Mesenchymal stem cell (in vitro differentiated cells and primary cell): ENCODE results near the gene CXCL17.

ENCODE experiments used
- DNase-seq: peaks from one replicate; pipeline ENCODE4 v3.0.0-alpha.2; 2013
- H2AFZ ChIP-seq: one replicate; pipeline ENCODE4 v1.6.1; 2013; ENCODE audit warnings: low read depth, mild to moderate bottlenecking, control low read depth, inconsistent platforms, low read length, moderate library complexity
- H2AK5ac ChIP-seq: 2 replicates; pipeline ENCODE4 v1.6.1; 2013; ENCODE audit warnings: low read length, moderate library complexity, mild to moderate bottlenecking, inconsistent platforms; ENCODE audit not compliant: severe bottlenecking
- H2BK120ac ChIP-seq: one replicate; pipeline ENCODE4 v1.6.1; 2013; ENCODE audit warnings: low read depth, mild to moderate bottlenecking, inconsistent platforms, low read length, moderate library complexity
- H2BK12ac ChIP-seq, 2 experiments: one replicate each; pipeline ENCODE4 v1.6.1; 2013; ENCODE audit warnings: inconsistent platforms in 2 of 2, low read length in 2 of 2, mild to moderate bottlenecking in 2 of 2, moderate library complexity in 2 of 2, control low read depth in 1 of 2
- H2BK15ac ChIP-seq: one replicate; pipeline ENCODE4 v1.6.1; 2013; ENCODE audit warnings: mild to moderate bottlenecking, low read depth, inconsistent platforms; ENCODE audit not compliant: poor library complexity, severe bottlenecking
- H2BK5ac ChIP-seq: 2 replicates; pipeline ENCODE4 v1.6.1; 2013; ENCODE audit warnings: low read depth, mild to moderate bottlenecking, low read length, control low read depth, inconsistent platforms; ENCODE audit not compliant: poor library complexity, severe bottlenecking
- H3K14ac ChIP-seq, 2 experiments: one replicate each; pipeline ENCODE4 v1.6.1; 2013; ENCODE audit warnings: inconsistent platforms in 2 of 2, low read length in 2 of 2, control low read depth in 1 of 2, mild to moderate bottlenecking in 1 of 2, moderate library complexity in 1 of 2
- H3K18ac ChIP-seq, 2 experiments: one replicate each; pipeline ENCODE4 v1.6.1; 2013; ENCODE audit warnings: inconsistent platforms in 2 of 2, low read length in 2 of 2, control low read depth in 1 of 2, low read depth in 1 of 2, mild to moderate bottlenecking in 1 of 2
- H3K23ac ChIP-seq, 2 experiments: one replicate each; pipeline ENCODE4 v1.6.1; 2013; ENCODE audit warnings: inconsistent platforms in 2 of 2, low read length in 2 of 2, mild to moderate bottlenecking in 2 of 2, moderate library complexity in 2 of 2, control low read depth in 1 of 2
- H3K27ac ChIP-seq: 2 replicates; pipeline ENCODE4 v1.5.1; 2013; ENCODE audit warnings: mild to moderate bottlenecking, moderate library complexity, low read length, control low read depth, inconsistent platforms; ENCODE audit not compliant: poor library complexity, severe bottlenecking
- H3K27me3 ChIP-seq, 2 experiments: 2 replicates each; pipeline versions ENCODE4 v1.6.1 to v1.7.0; 2013; ENCODE audit warnings: low read length in 2 of 2, mild to moderate bottlenecking in 2 of 2, moderate library complexity in 2 of 2, control low read depth in 1 of 2, inconsistent platforms in 1 of 2; ENCODE audit not compliant: control insufficient read depth in 1 of 2, insufficient read depth in 1 of 2
- H3K36me3 ChIP-seq, 2 experiments: 2 replicates each; pipeline versions ENCODE4 v1.6.1 to v1.7.0; 2013; ENCODE audit warnings: low read length in 2 of 2, control low read depth in 1 of 2, inconsistent platforms in 1 of 2, low read depth in 1 of 2, mild to moderate bottlenecking in 1 of 2; ENCODE audit not compliant: insufficient read depth in 2 of 2, control insufficient read depth in 1 of 2
- H3K4ac ChIP-seq, 2 experiments: one replicate each; pipeline ENCODE4 v1.6.1; 2013; ENCODE audit warnings: inconsistent platforms in 2 of 2, low read length in 2 of 2, mild to moderate bottlenecking in 2 of 2, moderate library complexity in 2 of 2, control low read depth in 1 of 2, low read depth in 1 of 2
- H3K4me1 ChIP-seq: 2 replicates; pipeline ENCODE4 v1.6.1; 2013; ENCODE audit warnings: low read depth, low read length, control low read depth; ENCODE audit not compliant: control insufficient read depth, insufficient read depth
- H3K4me2 ChIP-seq: 2 replicates; pipeline ENCODE4 v1.6.1; 2013; ENCODE audit warnings: low read length, mild to moderate bottlenecking, inconsistent platforms; ENCODE audit not compliant: poor library complexity, severe bottlenecking
- H3K4me3 ChIP-seq, 2 experiments: 2 replicates each; pipeline versions ENCODE4 v1.5.1 to v1.7.0; 2013; ENCODE audit warnings: low read length in 2 of 2, mild to moderate bottlenecking in 2 of 2, control low read depth in 1 of 2, low read depth in 1 of 2; ENCODE audit not compliant: insufficient read depth in 1 of 2
- H3K79me1 ChIP-seq: replicated peaks from 2 replicates; pipeline ENCODE4 v1.6.1; 2013; ENCODE audit warnings: mild to moderate bottlenecking, control low read depth, low read length, inconsistent platforms; ENCODE audit not compliant: poor library complexity, severe bottlenecking
- H3K9ac ChIP-seq: 2 replicates; pipeline ENCODE4 v1.7.0; 2013; ENCODE audit warnings: mild to moderate bottlenecking, low read length, moderate library complexity
- H3K9me3 ChIP-seq: 2 replicates; pipeline ENCODE4 v1.7.0; 2013; ENCODE audit warnings: mild to moderate bottlenecking, low read length; ENCODE audit not compliant: control insufficient read depth
- H4K8ac ChIP-seq: one replicate; pipeline ENCODE4 v1.6.1; 2013; ENCODE audit warnings: inconsistent platforms, mild to moderate bottlenecking, low read length, moderate library complexity
- H4K91ac ChIP-seq: one replicate; pipeline ENCODE4 v1.6.1; 2013; ENCODE audit warnings: mild to moderate bottlenecking, low read length, inconsistent platforms
- WGBS: methylation state at CpG from one replicate; pipeline ENCODE4 v1.1.7; 2013; ENCODE audit warnings: mixed read lengths; 5-methylcytosine and 5-hydroxymethylcytosine counted together

The CXCL17 gene

DNA sequence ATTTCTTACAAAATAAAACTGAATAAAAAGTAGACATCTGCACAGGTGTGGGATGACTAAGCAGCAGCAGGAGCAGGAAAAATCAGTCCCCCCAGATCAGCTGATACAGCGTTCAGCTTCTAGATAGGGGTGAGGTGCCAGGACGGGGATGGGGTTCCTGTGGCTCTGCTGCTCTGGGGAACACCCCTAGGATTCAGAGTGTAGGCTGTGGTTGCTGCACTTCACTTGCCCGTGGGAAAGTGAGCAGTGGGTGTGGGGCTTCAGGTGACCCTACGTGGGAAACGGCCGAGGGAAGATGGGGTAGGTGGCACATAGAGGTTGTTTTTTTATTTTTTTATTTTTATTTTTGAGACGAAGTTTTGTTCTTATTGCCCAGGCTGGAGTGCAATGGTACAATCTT lies 3.2 kb upstream of the CXCL17 start:
- Histone ChIP-seq H3K4me3 (no peak overlapping the region), H2BK15ac (no peak overlapping the region), H2AFZ (no peak overlapping the region), H3K4ac (no peak overlapping the region), H3K4me2 (no peak overlapping the region), H3K14ac (no peak overlapping the region), H3K79me1 (no peaks in the 10 kb centered on the region), H3K4me1 (no peaks in the 10 kb centered on the region), H3K27ac (no peak overlapping the region), H3K23ac (no peak overlapping the region), H4K91ac (no peak overlapping the region), H2BK5ac (no peak overlapping the region), H4K8ac (no peak overlapping the region), H2AK5ac (no peak overlapping the region), H3K27me3 (peaks cover 36 to 55% of the 10 kb centered on the region in 2 experiments), H3K36me3 (no peaks in the 10 kb centered on the region), H3K9ac (no peak overlapping the region), H3K9me3 (no peaks in the 10 kb centered on the region), H3K18ac (no peak overlapping the region), H2BK12ac (no peak overlapping the region), H2BK120ac (no peak overlapping the region)
- 91% methylated on average over 7 of the region's 7 CpGs for WGBS
- DNase-seq, result no peak

DNA sequence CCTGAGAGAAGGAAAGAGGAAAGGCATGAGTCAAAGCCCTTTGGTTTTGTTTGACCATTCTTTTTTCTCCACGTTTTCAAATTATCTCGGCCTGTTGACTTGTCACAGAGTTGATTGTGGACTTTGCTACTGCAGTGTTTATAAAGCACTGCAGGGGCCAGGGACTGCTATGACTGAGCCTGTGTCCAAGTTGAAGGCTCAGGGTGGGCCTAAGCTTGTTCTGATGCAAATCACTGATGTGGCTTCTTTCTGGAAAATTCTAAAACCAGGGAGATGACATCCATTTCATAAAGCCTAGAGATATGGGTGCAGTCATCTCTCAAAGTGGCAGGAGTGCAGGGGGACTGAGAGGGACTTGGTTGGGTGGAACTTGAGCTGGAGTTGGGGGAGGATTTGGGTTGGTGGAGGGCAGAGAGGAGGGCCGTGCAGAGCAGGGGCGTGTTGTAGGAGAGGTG lies 1.2 kb upstream of the CXCL17 start:
- H4K91ac ChIP-seq, result no peak overlapping the region

DNA sequence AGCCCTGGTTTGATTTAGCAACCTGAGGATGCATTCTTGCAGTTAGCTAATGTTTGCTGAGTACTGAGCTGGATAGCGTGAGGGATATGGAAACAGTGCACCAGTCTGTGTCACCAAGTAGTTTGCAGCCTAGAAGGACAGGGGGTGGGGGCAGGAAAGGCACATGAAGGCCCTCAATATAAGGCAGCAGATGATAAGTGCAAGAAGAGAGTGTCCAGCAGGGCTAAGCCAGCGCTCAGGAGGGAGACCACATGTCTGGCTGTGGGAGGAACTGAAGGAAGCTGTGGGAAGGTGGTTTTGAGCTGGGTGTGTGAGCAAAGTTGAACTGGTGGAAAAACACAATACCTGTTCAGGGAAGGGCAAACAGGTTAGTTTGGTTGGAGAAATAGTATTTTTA lies 1.7 kb downstream of the CXCL17 start:
- H3K23ac ChIP-seq, result no peak overlapping the region
- no peak for DNase-seq
- no peak overlapping the region for H3K18ac ChIP-seq
- no peak overlapping the region for H3K4ac ChIP-seq
- no peak overlapping the region for H4K91ac ChIP-seq
- no peak overlapping the region for H3K14ac ChIP-seq
- H3K4me2 ChIP-seq, result no peak overlapping the region
- 85% methylated on average over 2 of the region's 2 CpGs for WGBS
- no peak overlapping the region for H3K9ac ChIP-seq
- H3K36me3 ChIP-seq, result no peaks in the 10 kb centered on the region
- no peak overlapping the region for H2BK12ac ChIP-seq
- H2BK5ac ChIP-seq, result no peak overlapping the region
- no peaks in the 10 kb centered on the region for H3K79me1 ChIP-seq
- H4K8ac ChIP-seq, result no peak overlapping the region
- no peaks in the 10 kb centered on the region for H3K9me3 ChIP-seq
- no peaks in the 10 kb centered on the region for H3K4me1 ChIP-seq
- H3K27ac ChIP-seq, result no peak overlapping the region
- H2BK120ac ChIP-seq, result no peak overlapping the region
- H2AK5ac ChIP-seq, result no peak overlapping the region
- peaks cover 37 to 47% of the 10 kb centered on the region in 2 experiments for H3K27me3 ChIP-seq
- no peak overlapping the region for H3K4me3 ChIP-seq
- H2AFZ ChIP-seq, result no peak overlapping the region
- no peak overlapping the region for H2BK15ac ChIP-seq

More for the DNA sequence above, 1.2 kb upstream of the CXCL17 start:
- Histone ChIP-seq H3K27me3 (peaks cover 37 to 47% of the 10 kb centered on the region in 2 experiments), H3K27ac (no peak overlapping the region), H3K36me3 (no peaks in the 10 kb centered on the region), H4K8ac (no peak overlapping the region), H3K4me1 (no peaks in the 10 kb centered on the region), H3K4ac (no peak overlapping the region), H3K4me3 (no peak overlapping the region), H3K23ac (no peak overlapping the region), H2BK12ac (no peak overlapping the region), H2BK5ac (no peak overlapping the region), H2BK120ac (no peak overlapping the region), H2AK5ac (no peak overlapping the region), H2AFZ (no peak overlapping the region), H3K4me2 (no peak overlapping the region), H2BK15ac (no peak overlapping the region), H3K14ac (no peak overlapping the region), H3K9ac (no peak overlapping the region), H3K79me1 (no peaks in the 10 kb centered on the region), H3K18ac (no peak overlapping the region), H3K9me3 (no peaks in the 10 kb centered on the region)
- 78% methylated on average over 4 of the region's 4 CpGs for WGBS
- DNase-seq, result no peak

DNA sequence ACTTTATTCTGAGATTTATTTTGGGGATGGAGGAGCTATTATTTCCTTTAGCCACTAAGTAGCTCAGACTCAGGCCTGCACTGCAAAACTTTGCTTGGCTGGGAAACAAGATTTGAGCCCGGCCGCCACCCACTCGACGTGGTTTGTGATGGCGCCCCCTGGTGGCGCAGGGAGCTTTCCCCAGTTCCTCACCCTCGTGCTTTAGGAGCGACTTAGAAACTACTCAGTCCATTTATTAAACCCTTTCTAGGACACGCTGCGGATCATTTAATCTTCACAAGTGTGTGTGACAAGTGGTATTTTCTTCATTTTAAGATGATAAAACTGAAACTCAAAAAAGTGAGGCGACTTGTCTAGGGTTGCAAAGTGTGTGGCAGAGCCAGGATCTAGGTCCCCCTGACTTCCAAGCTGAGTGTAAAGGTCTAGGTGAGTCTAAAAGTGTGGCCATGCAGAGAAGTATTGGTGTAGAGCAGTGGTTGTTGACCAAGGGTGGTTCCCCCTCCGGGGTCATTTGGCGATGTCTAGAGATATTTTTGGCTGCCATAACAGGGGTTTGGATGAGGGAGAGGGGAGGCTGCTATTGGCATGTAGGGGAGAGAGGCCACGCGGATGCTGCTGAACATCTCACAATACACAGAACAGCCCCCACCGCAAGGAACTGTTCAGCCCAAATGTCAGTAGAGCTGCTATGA lies 2.2 kb downstream of the CXCL17 start:
- 41% methylated on average over 11 of the region's 16 CpGs for WGBS
- Histone ChIP-seq H2AFZ (no peak overlapping the region), H3K4me1 (no peaks in the 10 kb centered on the region), H3K9ac (peak overlapping the region; percentile 44), H3K4ac (no peak overlapping the region), H2BK120ac (no peak overlapping the region), H2BK5ac (no peak overlapping the region), H3K4me2 (no peak overlapping the region), H3K27me3 (peaks cover 31 to 42% of the 10 kb centered on the region in 2 experiments), H3K27ac (no peak overlapping the region), H3K9me3 (no peaks in the 10 kb centered on the region), H3K4me3 (no peak overlapping the region), H3K36me3 (no peaks in the 10 kb centered on the region), H3K23ac (no peak overlapping the region), H2AK5ac (no peak overlapping the region), H2BK15ac (no peak overlapping the region), H4K91ac (no peak overlapping the region), H3K79me1 (no peaks in the 10 kb centered on the region), H4K8ac (no peak overlapping the region), H3K18ac (no peak overlapping the region), H2BK12ac (no peak overlapping the region), H3K14ac (no peak overlapping the region)
- peak; percentile 61 for DNase-seq
